Thyroid gland (tissue), 4 donors: ENCODE data around the gene VSX1.

ENCODE experiments used
- CTCF ChIP-seq, 6 experiments: fragments of 200-600 bp in 3 of 6; fragments of 450-650 bp in 3 of 6; sonication (generic) in 3 of 6; IDR thresholded peaks; one replicate each; pipeline ENCODE4 v1.5.1; 2016 to 2019; ENCODE audit warnings: antibody characterized with exemption in 6 of 6, mild to moderate bottlenecking in 2 of 6, inconsistent platforms in 1 of 6, moderate library complexity in 1 of 6
- POLR2A ChIP-seq, 2 donors: fragments of 450-650 bp; IDR thresholded peaks; one replicate each; pipeline ENCODE4 v1.6.1; 2017; ENCODE audit warnings: antibody characterized with exemption in 2 of 2, mild to moderate bottlenecking in 2 of 2, moderate library complexity in 1 of 2

DNA sequence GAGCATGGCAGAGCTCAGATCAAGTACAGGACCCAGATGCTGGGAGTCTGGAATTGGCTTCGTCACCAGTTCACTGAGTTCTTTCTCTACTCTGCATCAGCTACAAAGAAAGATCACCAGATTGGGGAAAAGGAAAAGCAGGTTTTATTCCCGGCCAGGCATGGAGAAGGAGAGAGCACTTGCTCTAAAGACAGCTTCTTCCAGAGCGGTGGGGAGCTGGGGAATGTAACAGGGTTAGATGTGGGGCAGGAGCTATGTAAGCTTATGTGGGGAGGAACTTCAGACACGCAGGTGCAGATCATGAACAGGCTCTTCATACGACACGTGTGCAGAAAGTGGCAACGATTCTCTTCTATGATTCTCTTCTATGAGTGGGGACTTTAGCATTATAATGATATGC is 19.1 kb downstream of the VSX1 start:
- TF ChIP-seq CTCF (IDR thresholded peaks at IDR 0.05) = no peak
- TF ChIP-seq POLR2A (IDR thresholded peaks at IDR 0.05) = no peak
